Left forelimb (tissue), 1 donor: ENCODE data around the gene TSGA10IP.

ENCODE experiments used
- DNase-seq: peaks from one replicate; pipeline ENCODE4 v3.0.0-alpha.2; 2018; ENCODE audit warnings: low spot score

TSGA10IP gene

DNA sequence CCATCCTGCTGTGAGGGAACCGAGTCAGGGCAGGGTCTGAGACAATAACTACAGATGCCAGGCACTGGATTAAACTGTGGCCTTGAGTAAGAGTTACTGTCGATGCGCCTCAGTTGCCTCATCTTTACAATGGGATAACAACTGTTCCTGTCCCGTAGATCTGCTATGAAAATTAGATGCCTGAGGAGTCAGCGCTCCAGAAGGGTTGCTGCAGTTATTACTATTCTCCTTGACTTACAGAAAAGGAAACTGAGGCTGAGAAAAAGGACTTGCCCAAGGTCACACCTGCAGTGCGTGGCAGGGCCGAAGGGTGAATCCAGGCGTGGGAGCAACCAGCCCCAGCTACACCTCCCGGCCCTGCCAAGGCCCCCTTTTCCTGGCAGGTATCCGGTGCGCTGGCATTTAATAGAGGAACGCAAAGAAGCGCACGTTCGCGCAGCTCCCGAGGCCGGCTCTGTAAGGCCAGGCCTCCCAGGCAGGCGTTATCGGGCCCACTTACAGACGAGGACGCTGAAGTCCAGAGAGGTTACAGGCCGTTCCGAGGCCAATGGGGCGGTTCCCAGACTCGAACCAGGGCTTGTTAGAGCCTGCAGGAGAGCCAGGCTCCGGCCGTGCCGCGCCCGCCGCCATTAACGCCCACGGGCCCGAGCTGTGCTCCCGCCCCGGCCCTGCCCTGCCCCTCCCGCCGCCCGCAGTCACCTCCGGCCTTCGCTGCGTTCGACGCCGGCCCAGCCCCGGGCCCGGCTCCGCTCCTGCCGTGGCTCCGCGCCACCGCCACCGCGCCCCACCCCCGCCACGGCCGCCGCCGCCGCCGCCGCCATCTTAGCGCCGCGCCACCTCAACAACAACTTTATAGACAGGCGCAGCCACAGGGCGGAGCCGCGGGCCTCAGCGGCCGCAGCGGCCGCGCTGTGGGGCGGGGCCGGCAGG lies 26.8 kb upstream of the TSGA10IP start, which contains the start of gene C11orf68:
Gene C11orf68 (minus strand): TSS at position 852 of the 930 bp plus-strand sequence. CDS start 31 bp downstream, at position 821.
- DNase-seq = no peak

DNA sequence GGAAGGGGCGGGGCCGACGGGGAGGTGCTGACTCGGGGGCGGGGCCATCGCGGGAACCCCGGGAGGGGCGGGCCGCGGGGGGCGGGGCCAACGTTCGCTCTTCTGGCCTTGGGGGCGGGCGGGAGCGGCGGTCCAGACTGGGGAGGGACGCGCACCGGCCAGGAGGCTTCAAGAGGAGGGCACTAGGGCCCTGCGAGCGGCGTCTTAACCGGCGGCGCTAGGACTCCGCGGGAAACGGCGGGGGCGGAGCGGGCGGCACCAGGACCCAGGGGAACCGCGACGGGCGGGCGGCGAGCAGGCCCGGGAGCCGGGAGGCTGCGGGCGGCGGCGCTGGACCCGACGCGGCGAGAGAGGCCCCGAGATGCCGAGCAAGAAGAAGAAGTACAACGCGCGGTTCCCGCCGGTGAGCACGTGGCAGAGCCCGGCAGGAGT lies 26.1 kb upstream of the TSGA10IP start, which contains the start of gene DRAP1:
Gene DRAP1 (plus strand): TSS at position 286 of the 432 bp plus-strand sequence. CDS start 76 bp downstream, at position 362.
- DNase-seq = peak; percentile 100

DNA sequence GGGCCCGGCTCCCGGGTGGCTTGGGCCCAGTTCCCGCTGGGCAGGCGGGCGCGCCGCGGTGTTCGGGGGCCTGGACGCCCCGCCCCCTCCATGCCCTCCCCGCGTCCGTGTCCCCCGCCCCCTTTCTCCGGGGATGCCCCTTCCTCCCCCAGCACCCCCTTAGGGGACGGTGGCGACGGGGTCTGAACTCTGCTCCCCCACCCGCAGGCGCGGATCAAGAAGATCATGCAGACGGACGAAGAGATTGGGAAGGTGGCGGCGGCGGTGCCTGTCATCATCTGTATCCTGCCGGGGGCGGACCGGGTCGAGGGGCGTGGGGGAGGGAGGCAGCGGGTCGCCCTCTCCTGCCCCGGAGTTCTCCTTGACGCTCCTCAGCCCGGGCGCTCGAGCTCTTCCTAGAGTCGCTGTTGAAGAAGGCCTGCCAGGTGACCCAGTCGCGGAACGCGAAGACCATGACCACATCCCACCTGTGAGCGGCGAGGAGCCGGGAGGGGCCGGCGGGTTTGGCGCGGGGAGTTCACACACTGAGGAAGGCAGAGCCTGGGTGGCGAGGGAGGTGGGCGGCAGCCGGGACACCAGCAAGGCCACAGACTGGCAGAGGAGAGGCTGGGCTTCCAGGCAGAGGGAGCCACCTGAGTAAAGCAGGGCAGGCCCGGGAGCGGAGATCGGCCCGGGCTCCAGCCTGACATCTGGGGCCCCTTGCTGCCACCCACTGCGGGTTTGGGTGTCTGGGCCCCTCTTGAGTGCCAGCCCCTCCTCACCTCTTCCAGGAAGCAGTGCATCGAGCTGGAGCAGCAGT lies 25.5 kb upstream of the TSGA10IP start:
- no peak for DNase-seq

DNA sequence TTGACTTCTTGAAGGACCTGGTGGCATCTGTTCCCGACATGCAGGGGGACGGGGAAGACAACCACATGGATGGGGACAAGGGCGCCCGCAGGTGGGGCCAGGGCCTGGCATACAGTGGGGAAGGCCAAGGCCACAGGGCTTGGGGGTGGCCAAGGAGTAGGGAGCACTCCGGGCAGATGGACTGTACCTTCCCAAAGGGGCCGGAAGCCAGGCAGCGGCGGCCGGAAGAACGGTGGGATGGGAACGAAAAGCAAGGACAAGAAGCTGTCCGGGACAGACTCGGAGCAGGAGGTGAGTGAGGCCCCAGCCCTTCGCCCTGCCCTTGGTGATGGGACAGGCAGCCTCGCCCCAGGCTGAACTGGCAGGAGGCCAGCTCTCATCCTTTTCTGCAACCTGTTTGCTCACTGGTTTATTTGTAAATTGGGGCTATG lies 24.9 kb upstream of the TSGA10IP start:
- DNase-seq = no peak

DNA sequence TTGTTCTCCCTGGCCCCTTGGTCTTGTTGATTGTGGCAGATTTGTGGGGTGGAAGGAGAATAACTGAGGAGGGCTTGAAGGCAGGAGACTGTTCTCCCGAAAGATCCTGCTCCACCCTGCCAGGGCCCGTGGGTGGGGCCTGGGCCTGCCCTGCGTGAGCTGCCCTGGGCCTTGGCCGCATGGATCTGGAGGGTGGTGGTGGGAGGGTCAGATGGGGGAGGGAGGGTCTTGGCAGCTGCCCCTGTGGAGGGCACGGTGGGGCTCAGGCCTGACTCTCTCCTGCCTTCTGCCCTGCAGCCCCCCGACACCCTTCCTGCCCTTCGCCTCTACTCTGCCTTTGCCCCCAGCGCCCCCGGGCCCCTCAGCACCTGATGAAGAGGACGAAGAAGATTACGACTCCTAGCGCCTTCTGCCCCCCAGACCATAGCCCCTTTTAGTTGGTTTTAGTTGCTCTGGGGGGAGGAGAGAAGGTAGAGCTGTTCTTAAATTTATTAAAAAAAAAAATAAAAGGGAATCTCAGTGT lies 24.2 kb upstream of the TSGA10IP start:
- no peak for DNase-seq

DNA sequence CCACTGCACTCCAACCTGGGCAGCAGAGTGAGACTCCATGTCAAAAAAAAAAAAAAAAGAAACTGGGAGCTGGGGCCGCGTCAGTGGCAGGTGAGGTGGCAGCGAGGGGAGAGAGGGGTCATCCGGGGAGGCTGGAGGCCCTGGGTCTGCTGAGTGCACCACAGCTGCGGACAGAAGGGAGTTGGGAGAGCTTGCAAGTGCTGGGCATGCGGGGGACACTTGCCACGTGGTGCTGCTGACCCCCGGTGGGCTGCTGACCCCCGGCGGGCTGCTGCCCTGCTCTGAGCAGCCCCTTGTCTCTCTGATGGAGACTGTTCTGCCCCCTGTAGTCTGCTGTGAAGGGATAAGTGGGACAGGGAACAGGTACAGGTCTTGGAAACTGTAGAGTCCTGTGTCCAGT lies 23.4 kb upstream of the TSGA10IP start:
- no peak for DNase-seq

DNA sequence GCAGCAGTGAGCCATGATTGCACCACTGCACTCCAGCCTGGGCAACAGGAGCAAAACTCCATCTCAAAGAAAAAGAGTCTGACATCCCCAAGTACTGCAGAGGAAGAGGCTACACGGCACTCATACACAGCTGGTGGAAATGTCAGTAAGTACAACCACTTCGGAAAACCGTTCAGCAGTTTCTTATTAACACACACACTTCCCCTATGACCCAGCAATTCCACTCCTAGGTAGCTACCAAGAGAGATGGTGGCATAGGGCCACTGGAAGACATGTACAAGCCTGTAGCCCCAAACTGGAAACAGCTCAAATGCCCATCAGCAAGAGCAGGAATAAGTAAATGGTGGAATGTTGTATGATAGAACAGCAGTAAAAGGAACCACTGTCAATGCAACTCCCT lies 22.7 kb upstream of the TSGA10IP start:
- DNase-seq = no peak

DNA sequence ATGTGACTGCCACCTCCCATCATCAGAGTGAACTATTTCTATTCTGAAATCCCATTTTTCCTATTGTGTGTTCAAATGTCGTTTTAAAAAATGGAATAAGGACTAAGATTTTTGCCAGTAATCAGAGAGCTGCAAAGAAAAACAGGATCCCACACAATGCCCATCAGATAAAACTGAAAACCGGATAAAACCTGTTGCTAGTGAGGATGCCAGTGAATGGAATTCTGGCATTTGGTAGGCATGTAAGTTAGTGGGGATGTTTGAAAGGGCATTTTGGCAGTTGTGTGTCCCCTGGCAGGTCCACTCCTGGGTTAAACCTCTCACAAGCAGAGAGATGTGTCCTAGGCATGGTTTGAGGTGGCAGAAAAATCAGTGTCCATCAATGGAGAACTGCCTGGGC lies 19.9 kb upstream of the TSGA10IP start:
- no peak for DNase-seq

DNA sequence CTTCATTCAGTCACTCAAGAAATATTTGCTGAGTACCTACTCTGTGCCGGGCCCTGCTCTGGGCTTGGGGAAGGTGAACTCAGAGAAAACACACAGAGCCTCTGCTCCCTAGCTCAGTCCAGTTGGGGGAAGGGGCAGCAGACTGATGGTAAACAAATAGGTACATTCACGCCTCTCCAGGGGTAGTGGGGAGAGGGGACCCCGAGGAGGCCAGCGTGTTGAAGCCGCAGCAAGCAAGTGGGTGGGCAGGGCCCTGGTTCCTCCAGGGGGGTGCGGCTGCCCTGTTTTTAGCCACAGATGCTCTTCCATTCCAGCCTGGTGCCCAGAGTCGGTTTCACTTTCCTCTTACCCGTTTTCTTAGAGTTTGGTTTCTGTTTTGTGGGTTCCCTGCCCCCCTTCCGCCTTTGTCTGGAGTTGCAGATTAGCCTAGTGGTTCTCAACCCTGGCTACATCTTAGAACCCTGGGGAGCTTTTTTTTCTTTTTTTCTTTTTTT lies 17.3 kb upstream of the TSGA10IP start:
- no peak for DNase-seq

DNA sequence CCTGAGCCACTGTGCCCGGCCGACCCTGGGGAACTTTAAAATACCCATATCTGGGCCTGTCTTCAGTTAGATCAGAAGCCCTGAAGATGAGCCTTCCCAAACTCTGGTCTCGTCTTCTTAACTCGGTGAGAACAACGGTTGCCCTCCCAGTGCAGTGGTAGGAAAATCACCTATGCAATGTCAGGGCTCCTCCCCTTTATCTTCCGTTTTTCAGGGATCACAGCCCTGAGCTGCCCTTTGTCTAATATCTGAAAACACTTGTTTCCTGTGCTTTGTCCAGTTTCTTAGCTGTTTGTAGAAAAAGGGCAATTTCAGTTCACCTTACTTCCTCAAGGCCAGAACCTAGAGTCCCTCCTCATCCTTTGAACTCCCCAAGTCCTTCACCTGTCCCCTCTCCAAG lies 16.6 kb upstream of the TSGA10IP start:
- DNase-seq = no peak

DNA sequence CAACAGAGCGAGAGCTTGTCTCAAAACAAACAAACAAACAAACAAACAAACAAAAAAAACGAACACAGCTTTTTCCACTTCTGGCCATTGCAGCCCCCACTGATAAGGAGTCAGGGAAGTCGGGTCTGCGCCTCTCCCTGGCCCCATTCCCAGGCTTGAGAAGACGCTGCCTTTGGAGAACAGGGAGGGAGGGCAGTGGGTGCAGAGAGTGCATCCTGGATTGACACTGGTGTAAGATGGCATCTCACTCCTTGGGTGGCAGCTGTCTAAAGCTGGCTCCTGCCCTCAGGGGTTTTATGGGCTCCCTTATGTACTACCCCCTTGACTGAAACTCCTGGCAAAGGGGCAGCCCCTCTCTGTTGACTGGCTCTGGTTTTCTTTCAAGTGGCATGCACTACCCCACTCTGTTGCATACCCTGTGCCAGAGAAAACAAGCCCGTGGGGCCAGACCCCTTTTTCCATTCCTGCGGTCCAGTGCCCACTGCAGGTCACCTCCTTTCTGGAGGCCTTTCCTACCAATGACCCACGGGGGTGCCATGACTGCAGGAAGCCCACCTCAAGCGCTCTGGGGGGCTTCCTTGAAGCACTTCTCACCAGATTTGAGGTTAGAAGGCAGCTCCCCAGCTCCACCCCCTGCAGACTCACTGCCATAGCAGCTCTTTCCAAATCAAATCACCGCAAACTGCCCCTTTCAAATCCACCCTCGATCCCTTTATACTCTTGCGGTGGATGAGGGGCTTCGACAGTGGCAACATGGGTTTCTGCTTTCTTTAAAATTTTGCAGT lies 13.3 kb upstream of the TSGA10IP start:
- no peak for DNase-seq

DNA sequence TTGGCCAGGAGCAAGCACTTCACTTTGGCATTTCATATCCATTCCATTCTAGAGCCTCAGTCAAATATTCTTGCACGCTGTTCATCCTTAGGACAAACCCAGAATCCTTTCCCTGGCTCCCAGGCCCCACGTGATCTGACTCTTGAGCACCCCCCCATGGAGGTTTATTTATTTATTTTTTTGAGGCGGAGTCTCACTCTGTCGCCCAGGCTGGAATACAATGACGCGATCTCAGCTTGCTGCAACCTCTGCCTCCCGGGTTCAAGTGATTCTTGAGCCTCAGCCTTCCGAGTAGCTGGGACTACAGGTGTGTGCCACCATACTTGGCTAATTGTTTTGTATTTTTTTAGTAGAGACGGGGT lies 12.7 kb upstream of the TSGA10IP start:
- DNase-seq = no peak

DNA sequence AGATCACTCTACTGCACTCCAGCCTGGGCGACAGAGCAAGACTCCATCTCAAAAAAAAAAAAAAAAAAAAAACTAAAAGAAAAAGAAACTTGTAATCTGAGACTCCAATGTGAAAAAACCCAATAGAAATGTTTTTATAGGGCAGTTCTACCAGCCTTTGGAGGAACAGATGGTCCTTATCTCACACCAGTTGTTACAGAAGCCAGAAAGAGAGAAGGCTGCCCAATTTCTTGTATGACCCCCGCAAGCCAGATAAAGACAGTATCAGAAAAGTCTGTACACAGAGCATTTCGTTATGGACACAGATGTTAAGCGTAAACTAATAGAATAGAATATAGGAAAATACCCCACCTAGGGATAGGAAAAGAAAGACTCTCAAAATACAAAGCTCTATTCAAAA lies 11.3 kb upstream of the TSGA10IP start:
- DNase-seq = no peak

DNA sequence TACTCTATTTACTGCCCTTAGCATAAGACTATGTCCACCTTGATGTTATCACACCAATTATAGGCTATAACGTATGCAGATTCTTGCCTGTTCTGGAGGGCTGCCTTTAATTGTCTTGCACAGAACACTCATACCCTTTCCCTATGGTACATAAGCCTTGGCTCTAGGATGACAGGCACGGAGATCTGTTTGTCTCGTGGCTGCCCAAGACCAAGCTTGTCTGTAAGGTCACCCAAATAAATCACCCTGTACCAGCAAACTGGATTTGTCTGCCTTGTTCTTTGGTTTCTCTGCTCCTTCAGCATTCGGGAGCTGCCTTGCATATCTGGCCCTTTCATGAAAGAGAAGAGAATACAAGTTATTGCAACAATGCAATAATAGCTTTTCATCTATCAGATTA lies 7.5 kb upstream of the TSGA10IP start:
- DNase-seq = no peak

DNA sequence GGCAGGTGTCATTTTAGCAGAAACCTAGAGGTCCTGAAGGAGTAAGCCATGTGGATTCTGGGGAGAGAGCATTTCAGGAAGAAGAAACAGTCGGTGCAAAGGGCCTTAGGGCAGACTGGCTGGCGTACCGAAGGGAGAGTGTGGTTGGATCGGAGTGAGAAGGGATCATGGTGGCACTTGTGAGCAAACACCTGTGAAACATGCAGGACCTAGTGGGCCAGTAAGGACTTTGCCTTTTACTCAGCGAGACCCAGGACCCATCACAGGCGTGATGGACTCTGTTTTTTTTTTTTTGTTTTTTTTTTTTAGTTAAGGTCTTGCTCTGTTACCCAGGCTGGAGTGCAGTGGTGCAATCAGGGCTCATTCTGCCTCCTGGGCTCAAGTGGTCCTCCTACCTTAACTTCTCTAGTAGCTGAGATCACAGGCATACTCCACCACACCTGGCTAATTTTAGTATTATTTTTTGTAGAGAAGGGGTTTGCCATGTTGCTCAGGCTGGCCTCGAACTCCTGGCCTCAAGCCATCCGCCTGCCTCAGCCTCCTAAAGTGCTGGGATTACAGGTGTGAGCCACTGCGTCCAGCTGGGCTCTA lies 3.5 kb upstream of the TSGA10IP start:
- no peak for DNase-seq

DNA sequence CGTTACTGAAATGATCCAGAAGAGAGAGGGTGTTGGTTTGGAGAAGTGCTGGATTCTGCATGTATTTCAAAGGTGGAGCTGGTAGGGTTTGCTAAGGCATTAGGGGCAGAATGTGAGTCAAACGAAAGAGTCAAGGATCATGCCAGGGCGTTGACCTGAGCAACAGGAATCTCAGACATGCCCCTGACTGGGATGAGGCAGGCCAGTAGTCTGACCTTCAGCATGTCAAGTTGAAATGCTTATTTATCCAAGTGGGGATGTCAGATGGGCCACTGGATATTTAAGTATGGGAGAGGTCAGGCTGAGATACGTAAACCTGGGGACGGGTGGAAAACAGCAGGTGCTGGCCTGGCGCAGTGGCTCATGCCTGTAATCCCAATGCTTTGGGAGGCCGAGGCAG lies 2.7 kb upstream of the TSGA10IP start:
- DNase-seq = no peak

DNA sequence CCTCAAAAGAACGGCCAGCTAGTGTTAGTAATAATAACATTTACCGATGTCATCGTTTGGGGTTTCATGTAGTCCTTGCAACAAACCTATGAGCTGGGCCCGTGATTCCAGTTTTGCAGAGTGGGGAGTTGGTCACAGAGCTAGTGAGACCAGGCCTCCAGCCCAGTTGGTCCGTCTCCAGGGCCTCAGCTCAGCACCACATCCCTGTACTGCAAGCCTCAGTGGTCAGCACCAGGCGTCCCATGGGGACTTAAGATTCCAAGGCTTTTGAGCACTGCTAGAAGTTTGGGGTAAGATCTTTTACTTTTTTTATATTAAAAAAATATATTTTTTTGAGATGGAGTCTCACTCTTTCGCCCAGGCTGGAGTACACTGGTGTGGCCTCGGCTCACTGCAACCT lies 1.1 kb upstream of the TSGA10IP start:
- no peak for DNase-seq

DNA sequence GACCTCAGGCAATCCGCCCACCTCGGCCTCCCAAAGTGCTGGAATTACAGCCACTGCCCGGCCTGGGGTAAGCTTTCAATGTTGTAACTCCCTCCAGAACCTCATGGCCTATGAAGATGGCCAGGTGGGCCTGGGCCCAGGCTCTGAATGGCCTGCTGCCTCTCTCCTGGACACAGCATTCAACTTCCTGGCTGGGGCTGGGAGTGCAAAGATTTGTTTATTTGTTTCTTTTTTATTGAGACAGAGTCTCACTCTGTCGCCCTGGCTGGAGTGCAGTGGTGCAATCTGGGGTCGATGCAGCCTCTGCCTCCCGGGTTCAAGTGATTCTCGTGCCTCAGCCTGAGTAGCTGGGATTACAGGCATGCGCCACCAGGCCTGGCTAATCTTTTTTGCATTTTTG lies 513 bp upstream of the TSGA10IP start:
- DNase-seq = no peak

DNA sequence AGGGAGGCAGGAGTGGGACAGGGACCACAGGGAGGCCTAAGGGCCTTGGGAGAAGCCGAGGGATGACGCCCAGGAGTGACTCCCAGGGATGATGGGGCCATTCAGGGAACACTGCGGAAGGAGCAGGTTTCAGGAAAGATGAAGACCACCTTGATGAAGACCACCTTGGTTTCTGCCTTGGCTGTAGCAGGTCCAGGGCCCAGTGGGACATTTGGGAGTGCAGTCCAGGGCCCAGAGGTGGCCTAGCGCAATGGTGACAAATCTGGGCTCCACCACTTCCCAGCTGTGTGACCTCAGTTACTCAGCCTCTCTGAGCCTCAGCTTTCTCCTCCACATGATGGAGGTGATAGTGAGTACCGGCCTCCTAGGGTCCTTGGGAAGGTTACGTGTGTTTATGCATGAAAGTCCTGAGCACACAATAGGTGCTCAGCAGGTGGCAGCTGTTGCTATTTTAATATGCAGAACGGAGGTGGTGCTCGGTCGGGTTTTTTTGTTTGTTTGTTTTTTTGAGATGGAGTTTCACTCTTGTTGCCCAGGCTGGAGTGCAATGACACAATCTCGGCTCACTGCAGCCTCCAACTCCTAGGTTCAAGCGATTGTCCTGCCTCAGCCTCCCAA lies 770 bp downstream of the TSGA10IP start:
- DNase-seq = no peak

DNA sequence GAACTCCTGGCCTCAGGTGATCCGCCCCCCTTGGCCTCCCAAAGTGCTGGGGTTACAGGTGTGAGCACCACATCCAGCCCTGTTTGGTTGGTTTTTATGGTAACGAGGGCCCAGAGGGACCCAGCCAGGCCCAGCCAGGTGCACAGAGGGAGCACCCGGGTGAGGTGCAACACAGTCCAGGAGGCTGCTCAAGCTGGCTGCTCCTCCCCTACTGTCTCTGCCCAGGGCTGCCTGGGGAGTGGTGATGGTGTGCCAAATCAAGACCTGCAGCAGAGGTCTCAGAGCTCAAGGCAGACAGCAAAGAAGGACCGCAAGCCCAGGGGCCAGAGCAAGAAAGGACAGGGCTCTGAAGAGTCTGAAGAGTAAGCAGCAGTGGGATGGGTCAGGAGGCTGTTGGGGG lies 1.4 kb downstream of the TSGA10IP start:
- DNase-seq = no peak

DNA sequence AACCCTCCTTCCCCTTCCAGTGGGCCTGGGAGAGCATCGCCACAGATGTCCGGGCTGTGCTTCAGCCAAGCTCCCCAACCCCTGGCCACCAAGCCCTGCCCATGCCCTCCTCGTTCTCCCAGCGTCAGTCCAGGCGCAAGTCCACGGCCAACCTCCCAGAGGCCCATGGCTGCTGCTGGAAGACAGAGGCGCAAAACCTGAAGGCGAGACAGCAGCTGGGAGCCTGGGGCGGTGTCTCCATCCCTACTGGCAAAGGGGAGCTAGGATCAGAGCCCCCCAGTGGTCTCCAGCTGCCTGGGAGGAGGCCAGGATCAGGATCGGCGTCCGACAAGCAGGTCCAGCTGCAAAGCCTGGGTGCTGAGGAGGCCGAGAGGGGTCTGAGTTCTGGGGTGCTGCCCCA lies 1.9 kb downstream of the TSGA10IP start:
- no peak for DNase-seq
